Measurements from ENCODE around the gene CD33.
"Not testable (repeated sequence)": the region's sequence is repeated elsewhere in the genome, so short reads cannot be mapped to it uniquely, and the experiment has no call there.

The CD33 gene

DNA sequence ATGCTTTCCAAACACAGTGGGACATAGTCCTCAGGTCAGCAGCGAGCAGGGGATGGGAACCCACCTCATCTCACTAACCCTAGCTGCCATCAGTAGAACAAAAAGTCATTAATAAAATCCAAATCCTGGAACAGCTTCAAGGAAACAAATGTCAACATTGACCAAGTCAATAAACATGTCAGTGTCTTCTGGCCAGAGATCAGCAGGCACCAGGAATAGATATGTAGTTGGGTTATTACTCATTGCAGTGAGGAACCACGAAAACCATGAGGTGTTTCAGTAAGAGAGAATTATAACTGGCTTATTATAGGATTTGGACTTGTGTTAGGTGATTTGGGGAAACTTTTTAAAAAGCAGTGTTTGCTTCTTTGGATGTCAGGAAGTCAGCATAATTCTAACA, 17.1 kb upstream of the CD33 start:
- DNase-seq (ENCODE audit: extremely low read depth, low read depth), result no peak
- no peak overlapping the region for H3K4me3 ChIP-seq (replicated peaks; ENCODE audit: low read depth, low read length)
- TF ChIP-seq CTCF (IDR thresholded peaks at IDR 0.05; ENCODE audit: low read depth, low read length, missing control alignments), result no peak

- H3K4me3 ChIP-seq (replicated peaks; ENCODE audit: low read depth, low read length), result no peak overlapping the region
- TF ChIP-seq CTCF (IDR thresholded peaks at IDR 0.05; ENCODE audit: low read depth, low read length, missing control alignments), result no peak
- no peak for DNase-seq (ENCODE audit: extremely low read depth, low read depth)
Measured at GRCh38 chr19:51210191-51210784, 14.6 kb upstream of the CD33 start.

DNA sequence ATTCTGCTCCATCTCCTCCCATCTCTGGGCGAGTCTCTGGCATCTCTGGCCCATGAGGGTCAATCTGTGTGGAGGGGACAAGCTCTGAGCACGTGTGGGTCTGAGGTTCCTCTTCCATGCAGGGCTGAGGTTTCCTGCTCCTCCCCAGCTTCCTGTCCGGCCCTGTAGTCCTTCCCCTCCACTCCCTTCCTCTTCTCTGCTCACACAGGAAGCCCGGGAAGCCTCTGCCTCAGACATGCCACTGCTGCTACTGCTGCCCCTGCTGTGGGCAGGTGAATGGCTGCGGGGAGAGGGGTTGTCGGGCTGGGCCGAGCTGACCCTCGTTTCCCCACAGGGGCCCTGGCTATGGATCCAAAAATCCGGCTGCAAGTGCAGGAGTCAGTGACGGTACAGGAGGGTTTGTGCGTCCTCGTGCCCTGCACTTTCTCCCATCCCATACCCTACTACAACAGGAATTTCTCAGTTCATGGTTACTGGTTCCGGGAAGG, 14.0 kb upstream of the CD33 start:
- H3K4me3 ChIP-seq (replicated peaks; ENCODE audit: low read depth, low read length), result not testable (repeated sequence)

DNA sequence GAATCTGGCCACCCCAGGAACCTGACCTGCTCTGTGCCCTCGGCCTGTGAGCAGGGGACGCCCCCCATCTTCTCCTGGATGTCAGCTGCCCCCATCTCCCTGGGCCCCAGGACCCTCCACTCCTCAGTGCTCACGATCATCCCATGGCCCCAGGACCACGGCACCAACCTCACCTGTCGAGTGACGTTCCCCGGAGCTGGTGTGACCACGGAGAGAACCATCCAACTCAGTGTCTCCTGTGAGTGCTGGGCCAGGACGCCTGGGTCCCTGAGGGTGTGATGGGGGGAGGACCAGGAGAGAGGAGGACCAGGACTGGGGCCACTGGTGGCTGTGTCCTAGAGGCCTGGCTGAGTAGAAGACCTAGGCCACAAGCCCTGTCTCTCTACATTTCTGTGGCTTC, 13.0 kb upstream of the CD33 start:
- no peak overlapping the region for H3K4me3 ChIP-seq (replicated peaks; ENCODE audit: low read depth, low read length)
- DNase-seq (ENCODE audit: extremely low read depth, low read depth), result no peak
- no peak for TF ChIP-seq CTCF (IDR thresholded peaks at IDR 0.05; ENCODE audit: low read depth, low read length, missing control alignments)

More for the DNA sequence above, 14.0 kb upstream of the CD33 start:
- DNase-seq (ENCODE audit: extremely low read depth, low read depth), result not testable (repeated sequence)

DNA sequence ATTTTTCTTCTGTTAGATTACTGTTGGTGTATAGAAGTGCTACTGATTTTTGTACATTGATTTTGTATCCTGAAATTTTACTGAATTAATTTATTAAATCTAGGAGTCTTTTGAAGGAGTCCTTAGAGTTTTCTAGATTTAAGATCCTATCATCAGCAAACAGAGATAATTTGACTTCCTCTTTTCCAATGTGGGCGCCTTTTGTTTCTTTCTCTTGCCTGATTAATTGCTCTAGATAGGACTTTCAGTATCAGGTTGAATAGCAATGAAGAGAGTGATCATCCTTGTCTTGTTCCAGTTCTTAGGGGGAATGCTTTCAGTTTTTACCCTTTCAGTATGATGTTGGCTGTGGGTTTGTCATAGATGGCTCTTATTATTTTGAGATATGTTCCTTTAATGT, 5.6 kb upstream of the CD33 start:
- DNase-seq (ENCODE audit: extremely low read depth, low read depth), result no peak
- no peak overlapping the region for H3K4me3 ChIP-seq (replicated peaks; ENCODE audit: low read depth, low read length)
- TF ChIP-seq CTCF (IDR thresholded peaks at IDR 0.05; ENCODE audit: low read depth, low read length, missing control alignments), result no peak

- no peak overlapping the region for H3K4me3 ChIP-seq (replicated peaks; ENCODE audit: low read depth, low read length)
- no peak for TF ChIP-seq CTCF (IDR thresholded peaks at IDR 0.05; ENCODE audit: low read depth, low read length, missing control alignments)
- no peak for DNase-seq (ENCODE audit: extremely low read depth, low read depth)
Measured at GRCh38 chr19:51219971-51220370, 4.9 kb upstream of the CD33 start.

GRCh38 chr19:51220996-51221395, 3.9 kb upstream of the CD33 start:
- DNase-seq (ENCODE audit: extremely low read depth, low read depth), result no peak
- TF ChIP-seq CTCF (IDR thresholded peaks at IDR 0.05; ENCODE audit: low read depth, low read length, missing control alignments), result no peak
- H3K4me3 ChIP-seq (replicated peaks; ENCODE audit: low read depth, low read length), result no peak overlapping the region
